Lower leg skin (tissue), 3 donors: ENCODE measurements around the gene C2CD5.

ENCODE experiments used
- CTCF ChIP-seq, 3 donors: fragments of 450-650 bp; IDR thresholded peaks; one replicate each; pipeline ENCODE4 v1.5.1; 2016; ENCODE audit warnings: antibody characterized with exemption in 3 of 3, mild to moderate bottlenecking in 3 of 3, moderate library complexity in 2 of 3
- POLR2A ChIP-seq, 2 donors: fragments of 450-650 bp; IDR thresholded peaks; one replicate each; pipeline ENCODE4 v1.6.1; 2016 to 2017; ENCODE audit warnings: antibody characterized with exemption in 2 of 2, mild to moderate bottlenecking in 1 of 2, moderate library complexity in 1 of 2

DNA sequence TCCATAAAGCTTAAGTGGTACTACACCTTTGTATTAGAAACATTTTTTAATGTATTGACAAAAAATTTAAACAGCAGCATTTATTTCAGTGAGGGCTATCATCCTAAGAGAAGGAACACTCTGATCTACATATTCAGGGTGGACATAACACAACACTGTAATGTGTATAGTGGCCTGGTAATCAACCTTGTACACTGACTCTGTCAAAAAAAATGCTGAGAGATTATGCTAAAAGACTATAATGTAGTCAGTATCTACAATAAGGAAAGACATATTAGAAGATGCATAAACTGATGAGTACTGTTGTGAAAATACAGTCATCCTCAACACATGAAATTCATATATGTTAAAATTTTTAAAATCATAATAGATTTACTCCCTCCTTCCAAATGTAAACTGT, 68.2 kb downstream of the C2CD5 start:
- no peak for TF ChIP-seq CTCF (IDR thresholded peaks at IDR 0.05)
- TF ChIP-seq POLR2A (IDR thresholded peaks at IDR 0.05): no peak
